Trophoblast cell (in vitro differentiated cells and primary cell): ENCODE data around the gene PIK3C2B.
"Not testable (repeated sequence)": the region's sequence is repeated elsewhere in the genome, so short reads cannot be mapped to it uniquely, and the experiment has no call there.

Source experiments
- DNase-seq, 2 donors: peaks; one replicate each; pipeline ENCODE4 v3.0.0-alpha.2; 2016
- H2AFZ ChIP-seq: 2 replicates; pipeline ENCODE4 v1.6.1; 2013; ENCODE audit warnings: low read length, moderate library complexity, mild to moderate bottlenecking; ENCODE audit not compliant: insufficient read depth, poor library complexity
- H2AK5ac ChIP-seq: 2 replicates; pipeline ENCODE4 v1.6.1; 2013; ENCODE audit warnings: mild to moderate bottlenecking, low read length
- H2BK120ac ChIP-seq: 2 replicates; pipeline ENCODE4 v1.6.1; 2013; ENCODE audit warnings: low read length, mild to moderate bottlenecking, moderate library complexity; ENCODE audit not compliant: insufficient read depth, poor library complexity
- H2BK12ac ChIP-seq: 2 replicates; pipeline ENCODE4 v1.6.1; 2013; ENCODE audit warnings: mild to moderate bottlenecking, low read length, moderate library complexity
- H2BK5ac ChIP-seq: 2 replicates; pipeline ENCODE4 v1.6.1; 2013; ENCODE audit warnings: low read length, low read depth, moderate library complexity, mild to moderate bottlenecking; ENCODE audit not compliant: poor library complexity
- H3K14ac ChIP-seq: 2 replicates; pipeline ENCODE4 v1.6.1; 2013; ENCODE audit warnings: mild to moderate bottlenecking, low read length
- H3K18ac ChIP-seq: 2 replicates; pipeline ENCODE4 v1.6.1; 2013; ENCODE audit warnings: mild to moderate bottlenecking, low read length
- H3K23ac ChIP-seq: 2 replicates; pipeline ENCODE4 v1.6.1; 2013; ENCODE audit warnings: low read length
- H3K27ac ChIP-seq: 2 replicates; pipeline ENCODE4 v1.5.1; 2013; ENCODE audit warnings: low read depth, mild to moderate bottlenecking, inconsistent platforms, low read length, moderate library complexity
- H3K27me3 ChIP-seq: 2 replicates; pipeline ENCODE4 v1.6.1; 2013; ENCODE audit warnings: inconsistent platforms, mild to moderate bottlenecking, low read length, moderate library complexity; ENCODE audit not compliant: insufficient read depth
- H3K36me3 ChIP-seq, 2 experiments: 1 replicate in 1 of 2; 2 replicates in 1 of 2; pipeline ENCODE4 v1.6.1; 2013; ENCODE audit warnings: low read length in 2 of 2, mild to moderate bottlenecking in 2 of 2, moderate library complexity in 1 of 2; ENCODE audit not compliant: insufficient read depth in 2 of 2, control insufficient read depth in 1 of 2
- H3K4ac ChIP-seq: 2 replicates; pipeline ENCODE4 v1.6.1; 2013; ENCODE audit warnings: low read depth, mild to moderate bottlenecking, low read length, moderate library complexity
- H3K4me1 ChIP-seq, 2 experiments: 1 replicate in 1 of 2; 2 replicates in 1 of 2; pipeline ENCODE4 v1.6.1; 2013; ENCODE audit warnings: low read length in 2 of 2, mild to moderate bottlenecking in 2 of 2, moderate library complexity in 1 of 2; ENCODE audit not compliant: insufficient read depth in 2 of 2, control insufficient read depth in 1 of 2
- H3K4me2 ChIP-seq: 2 replicates; pipeline ENCODE4 v1.6.1; 2013; ENCODE audit warnings: inconsistent platforms, mild to moderate bottlenecking, low read length, moderate library complexity
- H3K4me3 ChIP-seq: 2 replicates; pipeline ENCODE4 v1.5.1; 2013; ENCODE audit warnings: mild to moderate bottlenecking, low read depth, low read length, inconsistent platforms
- H3K79me1 ChIP-seq: one replicate; pipeline ENCODE4 v1.6.1; 2013; ENCODE audit warnings: low read length
- H3K79me2 ChIP-seq: 2 replicates; pipeline ENCODE4 v1.6.1; 2013; ENCODE audit warnings: low read length, mild to moderate bottlenecking; ENCODE audit not compliant: control insufficient read depth, insufficient read depth, poor library complexity
- H3K9ac ChIP-seq: 2 replicates; pipeline ENCODE4 v1.6.1; 2013; ENCODE audit warnings: mild to moderate bottlenecking, low read length
- H3K9me3 ChIP-seq: 2 replicates; pipeline ENCODE4 v1.6.1; 2013; ENCODE audit warnings: low read depth, mild to moderate bottlenecking, control low read depth, inconsistent platforms, low read length; ENCODE audit not compliant: insufficient read depth
- H4K12ac ChIP-seq: 2 replicates; pipeline ENCODE4 v1.6.1; 2013; ENCODE audit warnings: low read depth, mild to moderate bottlenecking, low read length, moderate library complexity
- H4K8ac ChIP-seq: 2 replicates; pipeline ENCODE4 v1.6.1; 2013; ENCODE audit warnings: low read depth, mild to moderate bottlenecking, low read length, moderate library complexity
- H4K91ac ChIP-seq: one replicate; pipeline ENCODE4 v1.6.1; 2013; ENCODE audit warnings: low read depth, mild to moderate bottlenecking, low read length, moderate library complexity
- WGBS: extraction: QIAGEN DNeasy Blood & Tissue Kit; methylation state at CpG from one replicate; pipeline ENCODE4 v1.1.7; 2013; ENCODE audit warnings: missing lambda C conversion rate; ENCODE audit not compliant: insufficient read length, insufficient coverage; ENCODE audit errors: extremely low coverage; 5-methylcytosine and 5-hydroxymethylcytosine counted together

Gene PIK3C2B

GRCh38 chr1:204487256-204487615 lies 7.4 kb downstream of the PIK3C2B start:
- Histone ChIP-seq H3K18ac (no peak overlapping the region), H4K8ac (no peak overlapping the region), H3K4me2 (no peak overlapping the region), H3K4me3 (no peak overlapping the region), H3K27ac (no peak overlapping the region), H2BK5ac (no peak overlapping the region), H3K79me2 (no peaks in the 10 kb centered on the region), H3K23ac (no peak overlapping the region), H3K9me3 (no peaks in the 10 kb centered on the region), H3K4ac (no peak overlapping the region), H4K91ac (no peak overlapping the region), H3K79me1 (no peaks in the 10 kb centered on the region), H3K4me1 (peaks cover 0 to under 1% of the 10 kb centered on the region in 2 experiments), H3K9ac (no peak overlapping the region), H3K27me3 (no peaks in the 10 kb centered on the region), H2AFZ (no peak overlapping the region), H2AK5ac (no peak overlapping the region), H3K14ac (no peak overlapping the region), H3K36me3 (no peaks in the 10 kb centered on the region), H2BK120ac (no peak overlapping the region), H2BK12ac (no peak overlapping the region), H4K12ac (no peak overlapping the region)
- DNase-seq = no peak
- WGBS = 100% methylated on average over 2 of the region's 5 CpGs

GRCh38 chr1:204486513-204487255 lies 7.9 kb downstream of the PIK3C2B start:
- H3K18ac ChIP-seq, H3K23ac ChIP-seq, H3K79me1 ChIP-seq, H3K27me3 ChIP-seq, H2BK12ac ChIP-seq, H3K4me2 ChIP-seq, H4K8ac ChIP-seq, H4K91ac ChIP-seq, H3K79me2 ChIP-seq, H4K12ac ChIP-seq, H2BK120ac ChIP-seq, H2AK5ac ChIP-seq, H3K4me1 ChIP-seq, H3K9ac ChIP-seq, H2AFZ ChIP-seq, H3K14ac ChIP-seq, H3K4ac ChIP-seq, H3K9me3 ChIP-seq, H3K36me3 ChIP-seq, H2BK5ac ChIP-seq, H3K27ac ChIP-seq, H3K4me3 ChIP-seq: not testable (repeated sequence)
- no CpG with 5 or more reads among the region's 9 CpGs for WGBS
- DNase-seq = peak; percentile 87 to 91

GRCh38 chr1:204483791-204484190 lies 10.8 kb downstream of the PIK3C2B start:
- H3K79me1 ChIP-seq = no peaks in the 10 kb centered on the region
- H3K9me3 ChIP-seq = peaks cover 2% of the 10 kb centered on the region
- H3K4ac ChIP-seq = no peak overlapping the region
- no peak overlapping the region for H2BK120ac ChIP-seq
- no peak overlapping the region for H3K4me2 ChIP-seq
- H4K12ac ChIP-seq = no peak overlapping the region
- H3K23ac ChIP-seq = no peak overlapping the region
- H3K9ac ChIP-seq = no peak overlapping the region
- no peak overlapping the region for H2AFZ ChIP-seq
- no peak overlapping the region for H3K4me3 ChIP-seq
- H3K4me1 ChIP-seq = peaks cover 11 to 13% of the 10 kb centered on the region in 2 experiments
- H4K8ac ChIP-seq = no peak overlapping the region
- no CpG with 5 or more reads among the region's 7 CpGs for WGBS
- no peak overlapping the region for H2BK5ac ChIP-seq
- DNase-seq = no peak
- H4K91ac ChIP-seq = no peak overlapping the region
- no peak overlapping the region for H2AK5ac ChIP-seq
- H3K18ac ChIP-seq = no peak overlapping the region
- H3K27me3 ChIP-seq = no peaks in the 10 kb centered on the region
- H3K27ac ChIP-seq = no peak overlapping the region
- H2BK12ac ChIP-seq = no peak overlapping the region
- no peak overlapping the region for H3K14ac ChIP-seq
- H3K36me3 ChIP-seq = no peaks in the 10 kb centered on the region
- H3K79me2 ChIP-seq = no peaks in the 10 kb centered on the region

GRCh38 chr1:204480515-204480914 lies 14.1 kb downstream of the PIK3C2B start:
- Histone ChIP-seq H3K23ac (no peak overlapping the region), H3K4me1 (peaks cover 11 to 19% of the 10 kb centered on the region in 2 experiments), H3K79me1 (no peaks in the 10 kb centered on the region), H3K9me3 (peaks cover 2% of the 10 kb centered on the region), H3K4me3 (no peak overlapping the region), H3K4me2 (no peak overlapping the region), H3K14ac (no peak overlapping the region), H4K12ac (no peak overlapping the region), H2BK120ac (no peak overlapping the region), H3K79me2 (no peaks in the 10 kb centered on the region), H4K91ac (no peak overlapping the region), H2AFZ (no peak overlapping the region), H3K18ac (no peak overlapping the region), H3K36me3 (no peaks in the 10 kb centered on the region), H3K27me3 (no peaks in the 10 kb centered on the region), H2BK5ac (no peak overlapping the region), H3K4ac (no peak overlapping the region), H4K8ac (no peak overlapping the region), H3K9ac (no peak overlapping the region), H2BK12ac (no peak overlapping the region), H3K27ac (no peak overlapping the region), H2AK5ac (no peak overlapping the region)
- no peak for DNase-seq
- no CpG with 5 or more reads among the region's 8 CpGs for WGBS
